Measurements from ENCODE around the gene PSMD10. TPM values are rescaled to one million over a fixed set of nuclear protein-coding genes. Genes with fewer than 3 reads are reported as not detected.
A peak's percentile ranks its signal among the peaks of the same experiment; 100 is the strongest.

The PSMD10 gene
- total and polyA plus RNA-seq, 2 experiments from 2014 or later: 70.5 to 71.0 TPM

GRCh38 chrX:108132034-108132433 lies 40.7 kb upstream of the PSMD10 start:
- H3K9ac ChIP-seq: no peak overlapping the region
- no peak overlapping the region for H3K4me3 ChIP-seq
- DNase-seq: no peak

GRCh38 chrX:108131471-108131870 lies 40.1 kb upstream of the PSMD10 start:
- no peaks in the 10 kb centered on the region for H3K79me2 ChIP-seq (ENCODE audit: insufficient read depth)
- H3K4me1 ChIP-seq (ENCODE audit: insufficient read depth): no peaks in the 10 kb centered on the region
- no peak overlapping the region for H3K4me2 ChIP-seq (ENCODE audit: unreplicated experiment)
- WGBS, 2 experiments (ENCODE audit: low coverage in 1 of 2, low lambda C conversion rate in 2 of 2, missing lambda C conversion rate in 2 of 2): 49 to 55% methylated on average over 2 of the region's 2 CpGs
- no peak overlapping the region for H2AFZ ChIP-seq
- no peaks in the 10 kb centered on the region for H3K27me3 ChIP-seq (replicated peaks; ENCODE audit: insufficient read depth)
- no peak overlapping the region for H3K4me3 ChIP-seq
- in situ Hi-C loops (cut with MboI): no loop called here
- H3F3A ChIP-seq (ENCODE audit: insufficient read depth): no peaks in the 10 kb centered on the region
- H3K9me3 ChIP-seq (ENCODE audit: low read depth): no peaks in the 10 kb centered on the region
- peak; percentile 1 for DNase-seq
- no peak for TF ChIP-seq EZH2 (IDR thresholded peaks at IDR 0.05; ENCODE audit: insufficient read depth, poor library complexity, severe bottlenecking)
- TF ChIP-seq EZH2phosphoT487 (IDR thresholded peaks at IDR 0.05; ENCODE audit: insufficient read depth, low read depth): no peak
- H3K36me3 ChIP-seq (ENCODE audit: low read depth): no peaks in the 10 kb centered on the region
- no peak overlapping the region for H3K27ac ChIP-seq
- no peak overlapping the region for H3K9ac ChIP-seq
- H4K20me1 ChIP-seq (ENCODE audit: insufficient read depth): no peaks in the 10 kb centered on the region
- H3K9me2 ChIP-seq (ENCODE audit: insufficient read depth): no peaks in the 10 kb centered on the region

More at GRCh38 chrX:108132034-108132433, 40.7 kb upstream of the PSMD10 start:
- in situ Hi-C loops (cut with MboI): no loop called here
- H3K27me3 ChIP-seq (replicated peaks; ENCODE audit: insufficient read depth): no peaks in the 10 kb centered on the region
- 94 to 99% methylated on average over 6 to 8 of the region's 8 CpGs for WGBS, 2 experiments (ENCODE audit: low coverage in 1 of 2, low lambda C conversion rate in 2 of 2, missing lambda C conversion rate in 2 of 2)
- H3F3A ChIP-seq (ENCODE audit: insufficient read depth): no peaks in the 10 kb centered on the region
- no peaks in the 10 kb centered on the region for H3K4me1 ChIP-seq (ENCODE audit: insufficient read depth)
- H3K9me3 ChIP-seq (ENCODE audit: low read depth): no peaks in the 10 kb centered on the region
- no peak overlapping the region for H3K4me2 ChIP-seq (ENCODE audit: unreplicated experiment)
- no peaks in the 10 kb centered on the region for H4K20me1 ChIP-seq (ENCODE audit: insufficient read depth)
- no peaks in the 10 kb centered on the region for H3K36me3 ChIP-seq (ENCODE audit: low read depth)
- no peaks in the 10 kb centered on the region for H3K9me2 ChIP-seq (ENCODE audit: insufficient read depth)
- no peak overlapping the region for H2AFZ ChIP-seq
- H3K79me2 ChIP-seq (ENCODE audit: insufficient read depth): no peaks in the 10 kb centered on the region
- no peak overlapping the region for H3K27ac ChIP-seq
- TF ChIP-seq EZH2 (IDR thresholded peaks at IDR 0.05; ENCODE audit: insufficient read depth, poor library complexity, severe bottlenecking) (no peak), EZH2phosphoT487 (IDR thresholded peaks at IDR 0.05; ENCODE audit: insufficient read depth, low read depth) (no peak)

GRCh38 chrX:108130889-108131288 lies 39.5 kb upstream of the PSMD10 start:
- Histone ChIP-seq H3K79me2 (ENCODE audit: insufficient read depth) (no peaks in the 10 kb centered on the region), H3K4me3 (no peak overlapping the region), H3K36me3 (ENCODE audit: low read depth) (no peaks in the 10 kb centered on the region), H2AFZ (no peak overlapping the region), H3K4me1 (ENCODE audit: insufficient read depth) (no peaks in the 10 kb centered on the region), H3F3A (ENCODE audit: insufficient read depth) (no peaks in the 10 kb centered on the region), H4K20me1 (ENCODE audit: insufficient read depth) (no peaks in the 10 kb centered on the region), H3K9me3 (ENCODE audit: low read depth) (no peaks in the 10 kb centered on the region), H3K27me3 (replicated peaks; ENCODE audit: insufficient read depth) (no peaks in the 10 kb centered on the region), H3K9me2 (ENCODE audit: insufficient read depth) (no peaks in the 10 kb centered on the region), H3K27ac (no peak overlapping the region), H3K4me2 (ENCODE audit: unreplicated experiment) (no peak overlapping the region), H3K9ac (no peak overlapping the region)
- 100% methylated on average over 1 of the region's 1 CpG for WGBS, 2 experiments (ENCODE audit: low coverage in 1 of 2, low lambda C conversion rate in 2 of 2, missing lambda C conversion rate in 2 of 2)
- DNase-seq: no peak
- no peak for TF ChIP-seq EZH2phosphoT487 (IDR thresholded peaks at IDR 0.05; ENCODE audit: insufficient read depth, low read depth)
- TF ChIP-seq EZH2 (IDR thresholded peaks at IDR 0.05; ENCODE audit: insufficient read depth, poor library complexity, severe bottlenecking): no peak
- in situ Hi-C loops (cut with MboI): no loop called here

GRCh38 chrX:108127152-108127551 lies 35.8 kb upstream of the PSMD10 start:
- in situ Hi-C loops (cut with MboI): no loop called here
- Histone ChIP-seq H3K4me2 (ENCODE audit: unreplicated experiment) (no peak overlapping the region), H3K9ac (no peak overlapping the region), H4K20me1 (ENCODE audit: insufficient read depth) (no peaks in the 10 kb centered on the region), H3K27me3 (replicated peaks; ENCODE audit: insufficient read depth) (no peaks in the 10 kb centered on the region), H3K79me2 (ENCODE audit: insufficient read depth) (no peaks in the 10 kb centered on the region), H3K27ac (no peak overlapping the region), H3K36me3 (ENCODE audit: low read depth) (no peaks in the 10 kb centered on the region), H3K9me2 (ENCODE audit: insufficient read depth) (no peaks in the 10 kb centered on the region), H3K4me1 (ENCODE audit: insufficient read depth) (peaks cover 13% of the 10 kb centered on the region), H2AFZ (no peak overlapping the region), H3K9me3 (ENCODE audit: low read depth) (no peaks in the 10 kb centered on the region), H3F3A (ENCODE audit: insufficient read depth) (no peaks in the 10 kb centered on the region), H3K4me3 (no peak overlapping the region)
- 98 to 99% methylated on average over 4 of the region's 4 CpGs for WGBS, 2 experiments (ENCODE audit: low coverage in 1 of 2, low lambda C conversion rate in 2 of 2, missing lambda C conversion rate in 2 of 2)
- TF ChIP-seq EZH2phosphoT487 (IDR thresholded peaks at IDR 0.05; ENCODE audit: insufficient read depth, low read depth) (no peak), EZH2 (IDR thresholded peaks at IDR 0.05; ENCODE audit: insufficient read depth, poor library complexity, severe bottlenecking) (no peak)
- DNase-seq: no peak

GRCh38 chrX:108126661-108127060 lies 35.3 kb upstream of the PSMD10 start:
- Histone ChIP-seq H2AFZ (no peak overlapping the region), H3K9me3 (ENCODE audit: low read depth) (no peaks in the 10 kb centered on the region), H3K9me2 (ENCODE audit: insufficient read depth) (no peaks in the 10 kb centered on the region), H3K36me3 (ENCODE audit: low read depth) (no peaks in the 10 kb centered on the region), H3F3A (ENCODE audit: insufficient read depth) (no peaks in the 10 kb centered on the region), H3K27me3 (replicated peaks; ENCODE audit: insufficient read depth) (no peaks in the 10 kb centered on the region), H3K4me3 (no peak overlapping the region), H3K9ac (no peak overlapping the region), H3K27ac (no peak overlapping the region), H3K4me1 (ENCODE audit: insufficient read depth) (peaks cover 13% of the 10 kb centered on the region), H3K4me2 (ENCODE audit: unreplicated experiment) (no peak overlapping the region), H3K79me2 (ENCODE audit: insufficient read depth) (no peaks in the 10 kb centered on the region), H4K20me1 (ENCODE audit: insufficient read depth) (no peaks in the 10 kb centered on the region)
- 95% methylated on average over 2 of the region's 2 CpGs for WGBS, 2 experiments (ENCODE audit: low coverage in 1 of 2, low lambda C conversion rate in 2 of 2, missing lambda C conversion rate in 2 of 2)
- TF ChIP-seq EZH2phosphoT487 (IDR thresholded peaks at IDR 0.05; ENCODE audit: insufficient read depth, low read depth) (no peak), EZH2 (IDR thresholded peaks at IDR 0.05; ENCODE audit: insufficient read depth, poor library complexity, severe bottlenecking) (no peak)
- no peak for DNase-seq
- in situ Hi-C loops (cut with MboI): no loop called here

All from GM23248 (cell line).